Kidney epithelial cell (primary cell): ENCODE results near the gene ULBP1. TPM values are rescaled to one million over a fixed set of nuclear protein-coding genes. Genes with fewer than 3 reads are reported as not detected.
"Not testable (repeated sequence)": the region's sequence is repeated elsewhere in the genome, so short reads cannot be mapped to it uniquely, and the experiment has no call there.

Source experiments
- DNase-seq: peaks from one replicate; pipeline ENCODE4 v3.0.0-alpha.2; 2010; ENCODE audit warnings: low read depth
- H3K27me3 ChIP-seq: 2 replicates; pipeline ENCODE4 v1.6.0; 2011; ENCODE audit warnings: low read length; ENCODE audit not compliant: control insufficient read depth, insufficient read depth
- H3K36me3 ChIP-seq: 2 replicates; pipeline ENCODE4 v1.5.1; 2011; ENCODE audit warnings: low read length; ENCODE audit not compliant: control insufficient read depth, insufficient read depth
- H3K4me3 ChIP-seq: 2 replicates; pipeline ENCODE4 v1.5.1; 2011; ENCODE audit warnings: low read depth, mild to moderate bottlenecking, control low read depth, low read length
- CTCF ChIP-seq: IDR thresholded peaks from 2 replicates; pipeline ENCODE4 v1.5.1; 2011; ENCODE audit warnings: mild to moderate bottlenecking, moderate library complexity, low read length, control low read depth, inconsistent platforms; ENCODE audit not compliant: insufficient read depth, poor library complexity, severe bottlenecking
- total RNA-seq: library from RNA; depleted of rRNA; stranded (reverse); fragments of >200 nt; gene quantifications from 2 replicates; pipeline ENCODE4 v1.2.3, GENCODE V29; 2015

ULBP1 gene
- 6.0 and 7.5 TPM in 2 replicates for total RNA-seq

- H3K36me3 ChIP-seq: no peaks in the 10 kb centered on the region
- TF ChIP-seq CTCF: peak; percentile 16
- no peak for DNase-seq
- H3K4me3 ChIP-seq: peak within 1 kb of the TSS; percentile 22
- peaks cover 40% of the 10 kb centered on the region for H3K27me3 ChIP-seq
Measured at GRCh38 chr6:149963462-149964307, at the start of gene ULBP1. Gene ULBP1, plus strand, starts transcription at chr6:149963943. Its CDS starts 107 bp downstream, at chr6:149964050.

GRCh38 chr6:149915970-149916865 is 47.5 kb upstream of the ULBP1 start:
- no peak for TF ChIP-seq CTCF
- DNase-seq: no peak
- Histone ChIP-seq H3K4me3 (no peak overlapping the region), H3K36me3 (no peaks in the 10 kb centered on the region), H3K27me3 (peaks cover 6% of the 10 kb centered on the region)

- Histone ChIP-seq H3K36me3 (no peaks in the 10 kb centered on the region), H3K4me3 (no peak overlapping the region), H3K27me3 (peaks cover 11% of the 10 kb centered on the region)
- no peak for DNase-seq
- no peak for TF ChIP-seq CTCF
Measured at GRCh38 chr6:149917679-149918078, 46.1 kb upstream of the ULBP1 start.

- no peak for TF ChIP-seq CTCF
Measured at GRCh38 chr6:149918151-149918905, 45.4 kb upstream of the ULBP1 start.

GRCh38 chr6:149919126-149919833 is 44.5 kb upstream of the ULBP1 start:
- DNase-seq, H3K36me3 ChIP-seq, H3K4me3 ChIP-seq, H3K27me3 ChIP-seq: not testable (repeated sequence)

More at GRCh38 chr6:149918151-149918905, 45.4 kb upstream of the ULBP1 start:
- DNase-seq: no peak
- Histone ChIP-seq H3K4me3 (no peak overlapping the region), H3K36me3 (no peaks in the 10 kb centered on the region), H3K27me3 (peaks cover 8% of the 10 kb centered on the region)
